ENCODE data around the gene MED1. TPM values are rescaled to one million over a fixed set of nuclear protein-coding genes. Genes with fewer than 3 reads are reported as not detected.
A peak's percentile ranks its signal among the peaks of the same experiment; 100 is the strongest.
"Not testable (repeated sequence)": the region's sequence is repeated elsewhere in the genome, so short reads cannot be mapped to it uniquely, and the experiment has no call there.

Gene MED1
- total RNA-seq, 1 donor, result 31.7 TPM

DNA sequence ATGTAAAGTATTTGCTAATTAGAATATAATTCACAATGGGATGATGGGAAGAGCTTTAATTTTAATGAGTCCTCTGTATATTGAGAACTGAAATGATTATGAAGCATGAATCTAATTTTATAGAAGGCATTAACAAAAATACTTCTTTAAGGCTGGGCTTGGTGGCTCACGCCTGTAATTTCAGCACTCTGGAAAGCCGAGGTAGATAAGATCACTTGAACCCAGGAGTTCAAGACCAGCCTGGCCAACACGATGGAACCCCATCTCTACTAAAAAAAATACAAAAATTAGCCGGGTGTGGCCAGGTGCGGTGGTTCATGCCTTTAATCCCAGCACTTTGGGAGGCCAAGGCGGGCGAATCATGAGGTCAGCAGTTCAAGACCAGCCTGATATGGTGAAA, 22.2 kb upstream of the MED1 start:
- H3K4me3 ChIP-seq (ENCODE audit: low read depth, low read length), result no peak overlapping the region
- no peak for TF ChIP-seq CTCF (IDR thresholded peaks at IDR 0.05; ENCODE audit: insufficient read depth, low read length)
- DNase-seq (ENCODE audit: low read depth), result no peak

- not testable (repeated sequence) for H3K4me3 ChIP-seq (ENCODE audit: low read depth, low read length); DNase-seq (ENCODE audit: low read depth)
Measured at GRCh38 chr17:39468610-39469009, 17.5 kb upstream of the MED1 start.

- DNase-seq (ENCODE audit: low read depth), result not testable (repeated sequence)
- peak overlapping the region; percentile 95 for H3K4me3 ChIP-seq (ENCODE audit: low read depth, low read length)
Measured at GRCh38 chr17:39464639-39465181, 13.6 kb upstream of the MED1 start.

GRCh38 chr17:39462631-39463375, 11.7 kb upstream of the MED1 start:
- H3K4me3 ChIP-seq (ENCODE audit: low read depth, low read length), result peak overlapping the region; percentile 95
- no peak for DNase-seq (ENCODE audit: low read depth)
- TF ChIP-seq CTCF (IDR thresholded peaks at IDR 0.05; ENCODE audit: insufficient read depth, low read length), result no peak

- H3K4me3 ChIP-seq (ENCODE audit: low read depth, low read length), result peak overlapping the region; percentile 95
- TF ChIP-seq CTCF (IDR thresholded peaks at IDR 0.05; ENCODE audit: insufficient read depth, low read length), result no peak
- no peak for DNase-seq (ENCODE audit: low read depth)
Measured at GRCh38 chr17:39461926-39462569, 11.0 kb upstream of the MED1 start.

- DNase-seq (ENCODE audit: low read depth), result peak; percentile 99
- H3K4me3 ChIP-seq (ENCODE audit: low read depth, low read length), result peak within 1 kb of the TSS; percentile 95
- no peak for TF ChIP-seq CTCF (IDR thresholded peaks at IDR 0.05; ENCODE audit: insufficient read depth, low read length)
Measured at GRCh38 chr17:39461113-39461925, 10.3 kb upstream of the MED1 start, which contains the start of gene CDK12. TSS of gene CDK12 (plus strand) at chr17:39461486. CDS start at chr17:39462072, 586 bp downstream.

- TF ChIP-seq CTCF (IDR thresholded peaks at IDR 0.05; ENCODE audit: insufficient read depth, low read length), result no peak
Measured at GRCh38 chr17:39455919-39456318, 4.9 kb upstream of the MED1 start.

More at GRCh38 chr17:39455919-39456318, 4.9 kb upstream of the MED1 start:
- no peak overlapping the region for H3K4me3 ChIP-seq (ENCODE audit: low read depth, low read length)
- DNase-seq (ENCODE audit: low read depth), result no peak

Measured in fibroblast of the aortic adventitia (primary cell).